Left kidney (tissue), 2 donors: Measurements from ENCODE around the gene LGI4. TPM values are rescaled to one million over a fixed set of nuclear protein-coding genes. Genes with fewer than 3 reads are reported as not detected.
"Not testable (repeated sequence)": the region's sequence is repeated elsewhere in the genome, so short reads cannot be mapped to it uniquely, and the experiment has no call there.

Experiments used
- DNase-seq: peaks from one replicate; pipeline ENCODE4 v3.0.0-alpha.2; 2013
- polyA plus RNA-seq: library from polyadenylated mRNA; unstranded; fragments of 120-200 nt; gene quantifications from one replicate; pipeline ENCODE4 v1.2.1, GENCODE V29; 2013; ENCODE audit not compliant: insufficient read length

LGI4 gene
- polyA plus RNA-seq, 1 donor = 2.3 TPM

- DNase-seq = no peak
These were observed 7.2 kb upstream of the LGI4 start for GRCh38 chr19:35141837-35142605.

- peak; percentile 73 for DNase-seq
These were observed 6.3 kb upstream of the LGI4 start for GRCh38 chr19:35140962-35141836.

GRCh38 chr19:35140207-35140961 lies 5.5 kb upstream of the LGI4 start:
- no peak for DNase-seq

- no peak for DNase-seq
These were observed 3.5 kb upstream of the LGI4 start, which contains the start of gene FXYD1 for GRCh38 chr19:35138305-35138892. FXYD1 (plus strand) TSS chr19:35138824; CDS start chr19:35140080, 1,256 bp downstream.

DNA sequence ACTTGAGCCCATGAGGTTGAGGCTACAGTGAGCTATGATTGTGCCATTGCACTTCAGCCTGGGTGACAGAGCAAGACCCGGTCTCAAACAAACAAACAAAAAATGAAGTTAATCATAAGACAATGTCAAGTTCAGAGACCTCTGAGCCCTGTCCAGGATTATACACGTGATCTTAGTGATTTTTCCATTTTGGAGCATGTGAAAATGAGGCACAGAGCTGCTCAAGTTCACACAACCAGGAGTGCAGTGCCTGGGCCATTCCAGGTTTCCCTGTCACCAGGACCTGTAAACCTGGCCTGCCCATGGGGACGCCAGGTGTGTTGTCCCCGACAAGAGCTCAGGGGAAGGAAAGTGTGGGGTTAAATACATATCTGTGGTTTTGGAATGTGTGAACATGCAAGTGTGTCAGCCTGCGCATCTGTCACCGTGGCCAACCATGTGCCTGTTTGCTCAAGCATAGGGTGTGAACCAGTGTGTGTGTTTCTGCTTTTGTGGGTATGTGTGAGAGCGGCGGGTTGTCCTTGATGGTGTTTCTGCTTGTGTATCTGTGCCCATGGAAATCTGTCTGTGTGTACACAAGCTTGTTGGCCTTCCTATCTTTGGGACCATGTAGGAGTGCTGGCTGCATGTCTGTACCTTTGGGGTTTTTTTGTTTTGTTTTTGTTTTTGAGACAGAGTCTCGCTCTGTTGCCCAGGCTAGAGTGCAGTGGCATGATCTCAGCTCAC lies 2.3 kb upstream of the LGI4 start:
- DNase-seq = no peak

GRCh38 chr19:35136231-35136630 lies 1.4 kb upstream of the LGI4 start:
- no peak for DNase-seq

DNA sequence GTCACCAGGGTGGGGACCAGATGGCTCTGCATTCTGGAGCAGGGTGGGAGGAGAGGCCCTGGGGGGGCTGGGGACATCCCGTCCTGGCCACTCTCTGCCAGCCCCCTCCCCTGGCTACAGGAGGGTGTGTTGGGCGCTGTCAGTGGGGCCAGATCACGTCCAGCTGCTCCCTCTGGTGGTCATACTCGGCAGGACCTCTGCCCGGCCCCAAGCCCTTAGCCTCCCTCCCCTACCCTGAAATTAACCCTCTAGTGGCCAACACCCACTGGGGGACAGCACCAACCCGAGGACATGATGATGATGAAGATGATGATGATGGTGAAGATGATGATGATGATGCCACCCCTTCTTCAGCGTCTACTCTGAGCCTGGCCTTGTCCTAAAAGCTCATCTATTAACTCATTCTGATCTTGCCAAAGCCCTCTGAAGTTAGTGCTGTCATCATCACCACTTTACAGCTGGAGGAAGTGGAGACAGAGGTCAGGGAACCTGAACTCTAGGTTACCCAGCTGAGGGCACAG lies 590 bp upstream of the LGI4 start:
- DNase-seq = peak; percentile 76

- no peak for DNase-seq
These were observed 1.0 kb downstream of the LGI4 start for GRCh38 chr19:35133826-35134225.

GRCh38 chr19:35132254-35132653 lies 2.6 kb downstream of the LGI4 start:
- DNase-seq = no peak

DNA sequence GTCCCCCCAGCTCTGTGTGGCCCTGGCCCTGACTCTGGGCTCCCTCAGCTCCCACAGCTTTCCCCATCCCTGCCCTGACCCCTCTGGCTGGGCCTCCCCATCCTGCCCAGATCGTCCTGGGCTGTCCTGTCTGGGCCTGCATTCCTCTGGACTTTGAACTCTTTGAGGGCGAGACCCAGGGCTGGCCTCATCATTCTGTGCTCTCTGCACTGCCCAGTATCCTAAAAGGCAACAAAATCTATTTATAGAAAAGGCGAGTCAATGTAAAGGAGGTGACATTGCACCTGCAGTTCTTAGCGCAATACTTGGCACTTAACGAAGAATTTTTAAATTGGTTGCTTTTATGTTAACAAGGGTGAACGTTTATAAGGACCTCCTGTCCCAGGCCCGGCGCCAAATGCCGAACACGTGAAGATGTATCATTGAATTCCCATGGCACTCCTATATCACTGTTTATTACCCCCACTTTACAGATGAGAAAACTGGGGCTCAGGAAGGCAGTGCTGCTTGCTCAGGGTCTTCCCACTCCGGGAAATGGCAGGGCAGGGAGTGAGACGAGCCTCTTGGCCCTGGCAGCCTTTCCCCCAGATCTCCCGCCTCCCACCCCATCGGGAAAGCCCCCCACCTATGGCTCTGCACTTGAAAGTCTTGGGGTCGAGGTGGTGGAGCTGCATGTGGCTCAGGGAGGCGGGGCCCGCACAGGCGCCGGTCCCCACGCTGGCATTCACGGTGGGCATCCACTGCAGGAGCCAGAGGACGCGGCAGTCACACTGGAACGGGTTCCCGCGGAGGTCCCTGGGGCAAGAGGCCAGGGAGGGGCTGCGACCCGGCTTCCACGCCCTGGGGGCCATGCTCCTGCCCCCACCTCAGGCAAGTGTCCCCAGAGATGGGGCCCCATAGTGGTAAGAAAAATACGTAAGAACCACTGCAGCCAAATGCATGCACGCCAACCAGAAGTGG lies 3.8 kb downstream of the LGI4 start:
- DNase-seq = no peak

DNA sequence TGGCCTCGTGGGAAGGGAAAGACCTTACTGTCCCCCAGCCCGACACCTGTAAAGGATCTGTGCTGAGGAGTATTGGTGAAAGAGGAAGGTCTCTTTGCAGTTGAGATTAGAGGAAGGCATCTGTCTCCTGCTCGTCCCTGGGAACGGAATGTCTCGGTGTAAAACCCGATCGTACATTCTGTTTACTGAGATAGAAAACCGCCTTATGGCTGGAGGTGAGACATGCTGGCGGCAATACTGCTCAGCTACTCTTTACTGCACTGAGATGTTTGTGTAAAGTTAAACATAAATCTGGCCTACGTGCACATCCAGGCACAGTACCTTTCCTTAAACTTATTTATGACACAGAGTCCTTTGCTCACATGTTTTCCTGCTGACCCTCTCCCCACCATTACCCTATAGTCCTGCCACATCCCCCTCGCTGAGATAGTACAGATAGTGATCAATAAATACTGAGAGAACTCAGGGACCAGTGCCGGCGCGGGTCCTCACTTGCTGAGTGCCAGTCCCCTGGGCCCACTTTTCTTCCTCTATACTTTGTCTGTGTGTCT lies 5.1 kb downstream of the LGI4 start:
- DNase-seq = not testable (repeated sequence)

GRCh38 chr19:35128398-35129057 lies 6.3 kb downstream of the LGI4 start:
- no peak for DNase-seq

GRCh38 chr19:35127871-35128270 lies 7.0 kb downstream of the LGI4 start:
- no peak for DNase-seq

- DNase-seq = no peak
These were observed 8.3 kb downstream of the LGI4 start for GRCh38 chr19:35126624-35126959.

GRCh38 chr19:35125749-35126623 lies 8.9 kb downstream of the LGI4 start:
- DNase-seq = no peak

DNA sequence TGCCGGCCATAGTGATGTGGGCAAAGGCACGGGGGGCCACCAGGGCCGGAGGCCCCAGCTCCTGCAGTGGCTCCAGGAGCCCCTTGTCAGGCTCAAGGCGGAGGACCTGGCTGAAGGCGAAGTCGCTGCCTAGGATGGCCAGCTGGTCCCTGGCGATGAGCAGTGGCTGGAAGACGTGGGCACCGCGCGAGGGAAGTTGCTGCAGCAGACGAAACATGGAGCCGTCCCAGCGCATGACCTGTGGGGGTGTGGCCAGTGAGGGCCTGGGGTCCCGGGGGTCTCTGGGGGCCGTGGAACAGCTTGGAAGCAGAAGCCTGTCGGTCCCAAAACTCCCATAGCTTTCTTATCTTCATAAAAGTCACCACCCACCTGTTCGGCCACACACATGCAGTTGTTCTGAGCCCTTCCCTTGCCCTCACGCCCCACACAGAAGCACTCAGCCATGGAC lies 9.6 kb downstream of the LGI4 start:
- no peak for DNase-seq

DNA sequence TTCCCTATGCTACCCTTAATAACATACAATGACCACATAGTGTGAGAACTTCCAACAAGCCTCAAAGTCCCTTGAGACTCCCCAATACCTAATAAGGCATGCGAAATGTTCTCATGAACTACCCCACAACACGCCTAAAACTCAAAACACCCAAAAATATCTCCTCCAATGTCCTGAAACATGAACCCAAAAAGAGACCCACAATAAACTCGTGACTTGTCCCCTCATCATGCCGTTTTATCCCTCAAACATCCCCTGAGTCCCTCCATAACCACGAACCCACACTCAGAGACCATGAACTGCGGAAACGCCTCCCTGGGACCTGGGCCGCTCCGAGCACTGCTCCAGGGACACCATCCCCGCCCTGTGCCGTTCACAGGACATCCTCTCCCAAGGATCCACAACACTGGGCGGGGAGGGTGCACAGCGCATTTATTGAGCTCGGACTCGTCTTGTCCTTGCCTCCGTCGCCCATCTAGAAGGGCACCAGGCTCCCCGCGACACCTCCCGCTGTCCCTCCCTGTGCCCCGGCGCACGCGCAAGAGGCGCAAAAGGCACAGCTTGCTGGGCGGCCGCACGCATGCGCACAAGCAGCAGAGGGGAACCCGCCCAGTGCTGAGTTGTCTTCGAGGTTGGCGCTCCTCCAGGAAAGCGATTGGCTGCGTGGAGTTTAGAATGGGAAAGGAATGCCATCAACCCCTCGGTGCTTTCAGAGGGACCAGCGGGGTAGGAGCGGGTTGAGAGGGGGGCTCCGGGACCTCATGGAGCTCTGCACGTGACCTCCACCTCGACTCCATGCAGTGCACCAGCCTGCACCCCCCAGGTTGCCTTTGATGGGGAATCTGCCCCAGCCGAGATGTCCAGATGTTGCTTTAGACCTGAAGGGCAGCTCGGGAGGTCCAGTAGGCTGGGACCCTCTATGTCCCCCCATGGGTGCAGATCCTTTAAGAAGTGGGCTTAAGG lies 10.5 kb downstream of the LGI4 start:
- peak; percentile 91 for DNase-seq
